Thyroid gland (tissue), 4 donors: ENCODE measurements around the gene NFIA.

Experiments used
- CTCF ChIP-seq, 6 experiments: fragments of 200-600 bp in 3 of 6; fragments of 450-650 bp in 3 of 6; sonication (generic) in 3 of 6; IDR thresholded peaks; one replicate each; pipeline ENCODE4 v1.5.1; 2016 to 2019; ENCODE audit warnings: antibody characterized with exemption in 6 of 6, mild to moderate bottlenecking in 2 of 6, inconsistent platforms in 1 of 6, moderate library complexity in 1 of 6
- POLR2A ChIP-seq, 2 donors: fragments of 450-650 bp; IDR thresholded peaks; one replicate each; pipeline ENCODE4 v1.6.1; 2017; ENCODE audit warnings: antibody characterized with exemption in 2 of 2, mild to moderate bottlenecking in 2 of 2, moderate library complexity in 1 of 2

- TF ChIP-seq CTCF (IDR thresholded peaks at IDR 0.05) (no peak), POLR2A (IDR thresholded peaks at IDR 0.05) (no peak)
These were observed 365.0 kb downstream of the NFIA start for GRCh38 chr1:61447106-61447967.
